SK-N-SH (cell line): ENCODE results near the gene KIAA1549. TPM values are rescaled to one million over a fixed set of nuclear protein-coding genes. Genes with fewer than 3 reads are reported as not detected.

Experiments
- CTCF ChIA-PET: fragments of 300-600, 350-600 bp; formaldehyde crosslinking; extraction: SDS; loops from one replicate; lab custom pipeline; 2021; lab: Yijun Ruan, JAX
- POLR2A ChIA-PET: fragments of 350-600 bp; sonication (Branson Sonifier 250); formaldehyde crosslinking; extraction: SDS; loops from one replicate; lab custom pipeline; 2020; ENCODE audit warnings: antibody characterized with exemption, inconsistent platforms; lab: Yijun Ruan, JAX
- DNase-seq: peaks from one replicate; pipeline ENCODE4 v3.0.0; 2012
- H2AFZ ChIP-seq: fragments of 200-600 bp; sonication (generic); 2 replicates; pipeline ENCODE4 v1.8.1; 2016; ENCODE audit warnings: antibody characterized with exemption, mild to moderate bottlenecking, low read depth
- H3F3A ChIP-seq: fragments of 200-600 bp; sonication (generic); replicated peaks from 2 replicates; pipeline ENCODE3; 2016; ENCODE audit warnings: antibody characterized with exemption, mild to moderate bottlenecking; ENCODE audit not compliant: insufficient read depth
- H3K27ac ChIP-seq, 2 experiments: fragments of 200-500 bp in 1 of 2; fragments of 200-600 bp in 1 of 2; sonication (Bioruptor generic) in 1 of 2; sonication (generic), shearing (Covaris generic) in 1 of 2; 2 replicates each; pipeline versions ENCODE4 v1.5.1 to v1.6.1; 2014 to 2016; ENCODE audit warnings: low read depth in 2 of 2, inconsistent platforms in 1 of 2, low read length in 1 of 2, mild to moderate bottlenecking in 1 of 2, mixed read lengths in 1 of 2
- H3K27me3 ChIP-seq: fragments of 200-600 bp; sonication (generic), shearing (Covaris generic); 2 replicates; pipeline ENCODE4 v1.6.1; 2016; ENCODE audit warnings: mixed run types; ENCODE audit not compliant: insufficient read depth
- H3K36me3 ChIP-seq, 2 experiments: fragments of 200-500 bp in 1 of 2; fragments of 200-600 bp in 1 of 2; sonication (Bioruptor generic) in 1 of 2; sonication (generic) in 1 of 2; replicated peaks in 1 of 2; 2 replicates each; pipeline versions ENCODE3 to v1.5.1; 2014 to 2016; ENCODE audit warnings: low read length in 1 of 2, mild to moderate bottlenecking in 1 of 2; ENCODE audit not compliant: insufficient read depth in 2 of 2, control insufficient read depth in 1 of 2
- H3K4me1 ChIP-seq, 2 experiments: fragments of 200-500 bp in 1 of 2; fragments of 200-600 bp in 1 of 2; sonication (Bioruptor generic) in 1 of 2; sonication (generic), shearing (Covaris generic) in 1 of 2; 2 replicates each; pipeline versions ENCODE4 v1.5.1 to v1.6.1; 2014 to 2016; ENCODE audit warnings: low read depth in 1 of 2, low read length in 1 of 2, mixed run types in 1 of 2; ENCODE audit not compliant: insufficient read depth in 2 of 2, control insufficient read depth in 1 of 2
- H3K4me2 ChIP-seq: fragments of 200-600 bp; sonication (generic), shearing (Covaris generic); 2 replicates; pipeline ENCODE4 v1.6.1; 2017; ENCODE audit warnings: mixed run types
- H3K4me3 ChIP-seq, 2 experiments: fragments of 200-500 bp in 1 of 2; fragments of 200-600 bp in 1 of 2; sonication (Bioruptor generic) in 1 of 2; sonication (generic), shearing (Covaris generic) in 1 of 2; 2 replicates each; pipeline versions ENCODE4 v1.5.1 to v1.8.1; 2014 to 2016; ENCODE audit warnings: low read depth in 2 of 2, inconsistent platforms in 1 of 2, low read length in 1 of 2, mild to moderate bottlenecking in 1 of 2, mixed read lengths in 1 of 2, moderate library complexity in 1 of 2
- H3K79me2 ChIP-seq: fragments of 200-600 bp; sonication (generic); 2 replicates; pipeline ENCODE4 v1.8.1; 2017; ENCODE audit warnings: mild to moderate bottlenecking; ENCODE audit not compliant: insufficient read depth
- H3K9ac ChIP-seq: fragments of 200-600 bp; sonication (generic); 2 replicates; pipeline ENCODE4 v1.6.1; 2017; ENCODE audit warnings: mixed run types
- H3K9me2 ChIP-seq: fragments of 200-600 bp; sonication (generic); 2 replicates; pipeline ENCODE4 v1.6.1; 2017; ENCODE audit warnings: mixed run types
- H3K9me3 ChIP-seq: fragments of 200-600 bp; sonication (generic); 2 replicates; pipeline ENCODE4 v1.6.1; 2017; ENCODE audit warnings: mixed run types, mild to moderate bottlenecking, moderate library complexity
- H4K20me1 ChIP-seq: fragments of 200-600 bp; sonication (generic); 2 replicates; pipeline ENCODE4 v1.6.1; 2017; ENCODE audit warnings: mild to moderate bottlenecking, mixed run types; ENCODE audit not compliant: insufficient read depth
- ELF1 ChIP-seq: IDR thresholded peaks from 2 replicates; pipeline ENCODE4 v1.4.0; 2012
- EP300 ChIP-seq, 2 experiments: IDR thresholded peaks; 2 replicates each; pipeline versions ENCODE4 v1.4.0 to v1.6.1; 2012; ENCODE audit warnings: borderline replicate concordance in 1 of 2, low read depth in 1 of 2, low read length in 1 of 2
- EZH2phosphoT487 ChIP-seq: fragments of 200-600 bp; sonication (generic); IDR thresholded peaks from 2 replicates; pipeline ENCODE4 v1.6.1; 2017; ENCODE audit warnings: low read depth, mixed run types, mild to moderate bottlenecking, antibody characterized with exemption, moderate library complexity, borderline replicate concordance
- FOSL2 ChIP-seq: IDR thresholded peaks from 2 replicates; pipeline ENCODE4 v1.4.0; 2012; ENCODE audit warnings: low read depth, mild to moderate bottlenecking, moderate library complexity, borderline replicate concordance
- FOXJ3 ChIP-seq: sonication (generic); formaldehyde crosslinking; IDR thresholded peaks from 2 replicates; pipeline ENCODE4 v1.5.1; 2020; ENCODE audit warnings: mild to moderate bottlenecking, missing genetic modification reagents
- GABPA ChIP-seq: IDR thresholded peaks from 2 replicates; pipeline ENCODE4 v1.4.0; 2012; ENCODE audit warnings: low read depth, mild to moderate bottlenecking
- MEF2A ChIP-seq: IDR thresholded peaks from 2 replicates; pipeline ENCODE4 v1.4.0; 2012; ENCODE audit warnings: low read depth, borderline replicate concordance
- MXI1 ChIP-seq: IDR thresholded peaks from 2 replicates; pipeline ENCODE4 v1.6.1; 2012; ENCODE audit warnings: mild to moderate bottlenecking, low read depth, low read length, improper control_type of control experiment
- NFIC ChIP-seq: IDR thresholded peaks from 2 replicates; pipeline ENCODE4 v1.4.0; 2012; ENCODE audit warnings: borderline replicate concordance
- NRF1 ChIP-seq: IDR thresholded peaks from 2 replicates; pipeline ENCODE4 v1.6.1; 2012; ENCODE audit warnings: low read depth, mild to moderate bottlenecking, low read length
- POLR2AphosphoS5 ChIP-seq: IDR thresholded peaks from 2 replicates; pipeline ENCODE4 v1.6.1; 2012; ENCODE audit warnings: low read depth, low read length
- RAD21 ChIP-seq: IDR thresholded peaks from 2 replicates; pipeline ENCODE4 v1.6.1; 2012; ENCODE audit warnings: mild to moderate bottlenecking, low read length
- RCOR1 ChIP-seq: fragments of 150-350 bp; IDR thresholded peaks from 2 replicates; pipeline ENCODE4 v1.6.1; 2017; ENCODE audit warnings: antibody characterized with exemption, low read length
- RXRA ChIP-seq: IDR thresholded peaks from 2 replicates; pipeline ENCODE4 v1.4.0; 2012; ENCODE audit warnings: low read depth, mild to moderate bottlenecking, borderline replicate concordance
- SMC3 ChIP-seq: IDR thresholded peaks from 2 replicates; pipeline ENCODE4 v1.6.1; 2012; ENCODE audit warnings: low read depth, low read length, improper control_type of control experiment
- YY1 ChIP-seq: IDR thresholded peaks from 2 replicates; pipeline ENCODE4 v1.4.0; 2012; ENCODE audit warnings: low read depth, mild to moderate bottlenecking
- polyA plus RNA-seq, 3 experiments: library from polyadenylated mRNA; depleted of rRNA; stranded (reverse); fragments of >200 nt; gene quantifications; 2 replicates each; pipeline ENCODE4 v1.2.3, GENCODE V29; 2012
- TF ChIP-seq, protein P1 (sequence below): fragments of 150-350 bp; IDR thresholded peaks from 2 replicates; pipeline ENCODE4 v1.6.1; 2016; ENCODE audit warnings: mild to moderate bottlenecking, low read depth, low read length
- TF ChIP-seq, protein P2 (sequence below): IDR thresholded peaks from 2 replicates; pipeline ENCODE4 v1.6.1; 2012; ENCODE audit warnings: mild to moderate bottlenecking, low read depth, low read length, moderate library complexity
- TF ChIP-seq, protein P3 (sequence below): IDR thresholded peaks from 2 replicates; pipeline ENCODE4 v1.4.0; 2012; ENCODE audit warnings: low read depth
- TF ChIP-seq, protein P4 (sequence below): IDR thresholded peaks from 2 replicates; pipeline ENCODE4 v1.4.0; 2012; ENCODE audit warnings: low read depth, borderline replicate concordance

Gene KIAA1549
- polyA plus RNA-seq, 1 of the 3 experiments (the other 2 are of a cell fraction) = 3.6 TPM

DNA sequence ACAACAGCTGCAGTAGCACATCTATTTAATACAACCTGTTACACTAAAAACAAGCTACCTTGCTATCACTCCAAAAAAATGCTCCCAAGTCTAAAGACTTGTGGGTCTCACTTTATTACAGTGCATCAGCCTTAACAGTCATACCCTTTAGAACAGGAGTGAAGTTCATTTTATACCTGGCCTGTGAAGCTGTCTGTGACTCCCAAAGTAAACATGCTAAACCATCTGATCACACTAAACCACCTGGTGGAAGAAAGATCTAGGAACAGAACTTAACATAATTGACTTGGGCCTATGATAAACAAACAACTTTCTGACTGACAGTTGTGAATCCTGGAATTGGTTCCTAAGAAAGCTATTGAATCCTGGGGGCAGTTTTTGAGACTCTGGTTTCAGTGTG lies 102.3 kb downstream of the KIAA1549 start:
- no peak for DNase-seq
- Histone ChIP-seq H3K36me3 (peaks cover 7 to 32% of the 10 kb centered on the region in 2 experiments), H3K9ac (no peak overlapping the region), H3K79me2 (no peaks in the 10 kb centered on the region), H3K4me1 (peaks cover 0 to 11% of the 10 kb centered on the region in 2 experiments; a peak in 2 of 4 replicates), H3K9me3 (no peaks in the 10 kb centered on the region), H3K4me3 (no peak overlapping the region), H2AFZ (no peak overlapping the region), H3K4me2 (no peak overlapping the region), H3K27ac (no peak overlapping the region), H3K9me2 (no peaks in the 10 kb centered on the region), H3K27me3 (no peaks in the 10 kb centered on the region), H3F3A (peaks cover 28% of the 10 kb centered on the region), H4K20me1 (0 out of 2 replicates have a peak, but pooled peaks cover 6% of the 10 kb centered on the region)
- TF ChIP-seq, protein P1, sequence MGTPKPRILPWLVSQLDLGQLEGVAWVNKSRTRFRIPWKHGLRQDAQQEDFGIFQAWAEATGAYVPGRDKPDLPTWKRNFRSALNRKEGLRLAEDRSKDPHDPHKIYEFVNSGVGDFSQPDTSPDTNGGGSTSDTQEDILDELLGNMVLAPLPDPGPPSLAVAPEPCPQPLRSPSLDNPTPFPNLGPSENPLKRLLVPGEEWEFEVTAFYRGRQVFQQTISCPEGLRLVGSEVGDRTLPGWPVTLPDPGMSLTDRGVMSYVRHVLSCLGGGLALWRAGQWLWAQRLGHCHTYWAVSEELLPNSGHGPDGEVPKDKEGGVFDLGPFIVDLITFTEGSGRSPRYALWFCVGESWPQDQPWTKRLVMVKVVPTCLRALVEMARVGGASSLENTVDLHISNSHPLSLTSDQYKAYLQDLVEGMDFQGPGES = no peak
- TF ChIP-seq, protein P2, sequence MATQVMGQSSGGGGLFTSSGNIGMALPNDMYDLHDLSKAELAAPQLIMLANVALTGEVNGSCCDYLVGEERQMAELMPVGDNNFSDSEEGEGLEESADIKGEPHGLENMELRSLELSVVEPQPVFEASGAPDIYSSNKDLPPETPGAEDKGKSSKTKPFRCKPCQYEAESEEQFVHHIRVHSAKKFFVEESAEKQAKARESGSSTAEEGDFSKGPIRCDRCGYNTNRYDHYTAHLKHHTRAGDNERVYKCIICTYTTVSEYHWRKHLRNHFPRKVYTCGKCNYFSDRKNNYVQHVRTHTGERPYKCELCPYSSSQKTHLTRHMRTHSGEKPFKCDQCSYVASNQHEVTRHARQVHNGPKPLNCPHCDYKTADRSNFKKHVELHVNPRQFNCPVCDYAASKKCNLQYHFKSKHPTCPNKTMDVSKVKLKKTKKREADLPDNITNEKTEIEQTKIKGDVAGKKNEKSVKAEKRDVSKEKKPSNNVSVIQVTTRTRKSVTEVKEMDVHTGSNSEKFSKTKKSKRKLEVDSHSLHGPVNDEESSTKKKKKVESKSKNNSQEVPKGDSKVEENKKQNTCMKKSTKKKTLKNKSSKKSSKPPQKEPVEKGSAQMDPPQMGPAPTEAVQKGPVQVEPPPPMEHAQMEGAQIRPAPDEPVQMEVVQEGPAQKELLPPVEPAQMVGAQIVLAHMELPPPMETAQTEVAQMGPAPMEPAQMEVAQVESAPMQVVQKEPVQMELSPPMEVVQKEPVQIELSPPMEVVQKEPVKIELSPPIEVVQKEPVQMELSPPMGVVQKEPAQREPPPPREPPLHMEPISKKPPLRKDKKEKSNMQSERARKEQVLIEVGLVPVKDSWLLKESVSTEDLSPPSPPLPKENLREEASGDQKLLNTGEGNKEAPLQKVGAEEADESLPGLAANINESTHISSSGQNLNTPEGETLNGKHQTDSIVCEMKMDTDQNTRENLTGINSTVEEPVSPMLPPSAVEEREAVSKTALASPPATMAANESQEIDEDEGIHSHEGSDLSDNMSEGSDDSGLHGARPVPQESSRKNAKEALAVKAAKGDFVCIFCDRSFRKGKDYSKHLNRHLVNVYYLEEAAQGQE = no peak
- TF ChIP-seq RAD21 (no peak), ELF1 (no peak), RCOR1 (no peak), NRF1 (no peak), MEF2A (no peak), FOXJ3 (CRISPR knock-in tag) (no peak), SMC3 (no peak), NFIC (no peak), EZH2phosphoT487 (no peak), YY1 (no peak), POLR2AphosphoS5 (no peak), GABPA (no peak), RXRA (no peak), FOSL2 (no peak), EP300 (IDR thresholded peaks at IDR 0.05; ENCODE audit: borderline replicate concordance in 1 of 2, low read depth in 1 of 2, low read length in 1 of 2) (no peak), MXI1 (no peak)
- TF ChIP-seq, protein P3, sequence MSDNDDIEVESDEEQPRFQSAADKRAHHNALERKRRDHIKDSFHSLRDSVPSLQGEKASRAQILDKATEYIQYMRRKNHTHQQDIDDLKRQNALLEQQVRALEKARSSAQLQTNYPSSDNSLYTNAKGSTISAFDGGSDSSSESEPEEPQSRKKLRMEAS = no peak
- TF ChIP-seq, protein P4, sequence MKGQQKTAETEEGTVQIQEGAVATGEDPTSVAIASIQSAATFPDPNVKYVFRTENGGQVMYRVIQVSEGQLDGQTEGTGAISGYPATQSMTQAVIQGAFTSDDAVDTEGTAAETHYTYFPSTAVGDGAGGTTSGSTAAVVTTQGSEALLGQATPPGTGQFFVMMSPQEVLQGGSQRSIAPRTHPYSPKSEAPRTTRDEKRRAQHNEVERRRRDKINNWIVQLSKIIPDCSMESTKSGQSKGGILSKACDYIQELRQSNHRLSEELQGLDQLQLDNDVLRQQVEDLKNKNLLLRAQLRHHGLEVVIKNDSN = no peak
- ChIA-PET POLR2A (no interaction called here), CTCF (interaction anchor here (0.8 to 1.9 kb wide), 3 partner anchors 45 to 196 kb away, joined by 4 to 5 read pairs (median 4); no protein-coding TSS in a partner anchor)
